ENCODE results near the gene SPON1. TPM values are rescaled to one million over a fixed set of nuclear protein-coding genes. Genes with fewer than 3 reads are reported as not detected.

Gene SPON1
- total and polyA plus RNA-seq, 2 donors, result 1.6 to 3.6 TPM

DNA sequence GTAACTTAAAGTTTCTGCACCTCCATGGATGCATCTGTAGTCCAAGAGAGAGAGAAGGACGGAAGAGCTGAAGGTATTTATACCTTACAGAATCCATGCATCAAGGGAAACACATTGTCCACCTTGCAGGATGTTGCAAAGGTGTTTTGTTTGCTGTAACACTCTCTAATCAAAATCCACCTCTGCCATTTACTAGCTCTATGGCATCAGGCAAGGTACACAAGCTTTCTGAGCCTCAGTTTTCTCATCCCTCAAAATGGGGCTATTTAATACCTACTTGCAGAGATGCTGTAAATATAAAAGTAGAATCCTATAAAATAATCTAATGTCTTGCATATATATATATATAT, 21.6 kb upstream of the SPON1 start:
- no peaks in the 10 kb centered on the region for H3K27me3 ChIP-seq (ENCODE audit: control insufficient read depth in 2 of 2, insufficient read depth in 1 of 2, low read length in 1 of 2)
- no peak for DNase-seq (ENCODE audit: low read depth in 6 of 9, low spot score in 9 of 9)
- 62% methylated on average over 1 of the region's 1 CpG for WGBS

GRCh38 chr11:13941775-13942174, 20.7 kb upstream of the SPON1 start:
- no peaks in the 10 kb centered on the region for H3K36me3 ChIP-seq (ENCODE audit: control insufficient read depth in 2 of 2, insufficient read depth in 2 of 2, low read length in 1 of 2)
- H3K9me3 ChIP-seq (ENCODE audit: control insufficient read depth in 2 of 2, insufficient read depth in 1 of 2, low read length in 1 of 2), result no peaks in the 10 kb centered on the region
- no peaks in the 10 kb centered on the region for H3K27me3 ChIP-seq (ENCODE audit: control insufficient read depth in 2 of 2, insufficient read depth in 1 of 2, low read length in 1 of 2)
- no peak overlapping the region for H3K27ac ChIP-seq (ENCODE audit: low read depth in 1 of 2, low read length in 1 of 2)
- no peak for DNase-seq (ENCODE audit: low read depth in 6 of 9, low spot score in 9 of 9)
- no peak overlapping the region for H3K4me3 ChIP-seq (ENCODE audit: low read length in 2 of 2)
- 100% methylated on average over 1 of the region's 1 CpG for WGBS
- peaks cover 0 to 2% of the 10 kb centered on the region in 2 donors for H3K4me1 ChIP-seq (ENCODE audit: control insufficient read depth in 2 of 2, insufficient read depth in 2 of 2, low read length in 2 of 2)

More for the DNA sequence above, 21.6 kb upstream of the SPON1 start:
- Histone ChIP-seq H3K4me3 (ENCODE audit: low read length in 2 of 2) (no peak overlapping the region), H3K9me3 (ENCODE audit: control insufficient read depth in 2 of 2, insufficient read depth in 1 of 2, low read length in 1 of 2) (no peaks in the 10 kb centered on the region), H3K27ac (ENCODE audit: low read depth in 1 of 2, low read length in 1 of 2) (no peak overlapping the region), H3K4me1 (ENCODE audit: control insufficient read depth in 2 of 2, insufficient read depth in 2 of 2, low read length in 2 of 2) (peaks cover 0 to 2% of the 10 kb centered on the region in 2 donors), H3K36me3 (ENCODE audit: control insufficient read depth in 2 of 2, insufficient read depth in 2 of 2, low read length in 1 of 2) (no peaks in the 10 kb centered on the region)

DNA sequence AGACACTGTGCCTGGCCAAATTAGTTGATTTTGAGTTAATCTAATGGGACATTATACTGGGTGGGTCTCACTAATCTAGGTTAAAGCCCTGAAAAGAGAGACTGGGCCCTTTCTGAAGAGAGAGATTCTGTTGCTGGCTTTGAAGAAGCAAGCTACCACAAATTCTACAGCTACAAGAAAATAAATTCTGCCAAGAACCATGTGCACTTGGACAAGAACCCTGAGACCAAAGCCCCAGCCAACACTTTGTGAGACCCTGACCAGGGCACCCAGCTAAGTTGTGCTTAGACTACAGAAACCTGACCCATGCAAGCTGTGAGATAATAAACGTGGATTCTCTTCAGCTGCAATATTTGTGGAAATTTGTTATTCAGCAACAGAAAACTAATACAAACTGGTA, 20.1 kb upstream of the SPON1 start:
- no peak overlapping the region for H3K4me3 ChIP-seq (ENCODE audit: low read length in 2 of 2)
- no peaks in the 10 kb centered on the region for H3K27me3 ChIP-seq (ENCODE audit: control insufficient read depth in 2 of 2, insufficient read depth in 1 of 2, low read length in 1 of 2)
- no peaks in the 10 kb centered on the region for H3K36me3 ChIP-seq (ENCODE audit: control insufficient read depth in 2 of 2, insufficient read depth in 2 of 2, low read length in 1 of 2)
- no peak overlapping the region for H3K27ac ChIP-seq (ENCODE audit: low read depth in 1 of 2, low read length in 1 of 2)
- no peak for DNase-seq (ENCODE audit: low read depth in 6 of 9, low spot score in 9 of 9)
- WGBS, result 98% methylated on average over 1 of the region's 1 CpG
- no peaks in the 10 kb centered on the region for H3K9me3 ChIP-seq (ENCODE audit: control insufficient read depth in 2 of 2, insufficient read depth in 1 of 2, low read length in 1 of 2)
- peaks cover 0 to 2% of the 10 kb centered on the region in 2 donors for H3K4me1 ChIP-seq (ENCODE audit: control insufficient read depth in 2 of 2, insufficient read depth in 2 of 2, low read length in 2 of 2)

DNA sequence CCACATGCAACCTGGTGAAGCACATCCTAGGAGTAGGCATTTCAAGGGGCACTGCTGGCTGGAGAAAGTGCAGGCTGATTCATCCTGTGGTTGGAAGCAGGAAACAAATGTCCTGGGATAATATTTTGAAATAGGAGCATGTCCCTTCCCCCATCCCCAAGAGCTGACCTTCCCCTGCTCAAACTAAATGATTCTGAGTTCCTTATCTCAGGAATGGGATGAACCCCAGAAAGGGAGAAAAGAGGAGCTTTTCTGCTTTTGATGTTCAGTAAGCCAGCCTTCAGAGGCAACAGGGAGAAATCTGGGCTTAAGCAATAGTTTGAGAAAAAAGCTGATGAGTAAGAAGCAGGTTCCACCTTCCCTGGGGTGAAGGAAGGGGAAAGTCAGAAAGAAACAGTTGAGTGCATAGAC, 19.5 kb upstream of the SPON1 start:
- no peak overlapping the region for H3K27ac ChIP-seq (ENCODE audit: low read depth in 1 of 2, low read length in 1 of 2)
- peaks cover 0 to 2% of the 10 kb centered on the region in 2 donors for H3K4me1 ChIP-seq (ENCODE audit: control insufficient read depth in 2 of 2, insufficient read depth in 2 of 2, low read length in 2 of 2)

GRCh38 chr11:13944016-13944415, 18.5 kb upstream of the SPON1 start:
- 89% methylated on average over 3 of the region's 3 CpGs for WGBS
- H3K36me3 ChIP-seq (ENCODE audit: control insufficient read depth in 2 of 2, insufficient read depth in 2 of 2, low read length in 1 of 2), result no peaks in the 10 kb centered on the region
- H3K4me1 ChIP-seq (ENCODE audit: control insufficient read depth in 2 of 2, insufficient read depth in 2 of 2, low read length in 2 of 2), result peaks cover 0 to 2% of the 10 kb centered on the region in 2 donors
- no peak overlapping the region for H3K27ac ChIP-seq (ENCODE audit: low read depth in 1 of 2, low read length in 1 of 2)
- H3K27me3 ChIP-seq (ENCODE audit: control insufficient read depth in 2 of 2, insufficient read depth in 1 of 2, low read length in 1 of 2), result no peaks in the 10 kb centered on the region
- no peak for DNase-seq (ENCODE audit: low read depth in 6 of 9, low spot score in 9 of 9)
- H3K4me3 ChIP-seq (ENCODE audit: low read length in 2 of 2), result no peak overlapping the region
- no peaks in the 10 kb centered on the region for H3K9me3 ChIP-seq (ENCODE audit: control insufficient read depth in 2 of 2, insufficient read depth in 1 of 2, low read length in 1 of 2)

More for the DNA sequence above, 19.5 kb upstream of the SPON1 start:
- H3K9me3 ChIP-seq (ENCODE audit: control insufficient read depth in 2 of 2, insufficient read depth in 1 of 2, low read length in 1 of 2), result no peaks in the 10 kb centered on the region
- no peak overlapping the region for H3K4me3 ChIP-seq (ENCODE audit: low read length in 2 of 2)
- no peaks in the 10 kb centered on the region for H3K27me3 ChIP-seq (ENCODE audit: control insufficient read depth in 2 of 2, insufficient read depth in 1 of 2, low read length in 1 of 2)
- no peaks in the 10 kb centered on the region for H3K36me3 ChIP-seq (ENCODE audit: control insufficient read depth in 2 of 2, insufficient read depth in 2 of 2, low read length in 1 of 2)
- no peak for DNase-seq (ENCODE audit: low read depth in 6 of 9, low spot score in 9 of 9)

DNA sequence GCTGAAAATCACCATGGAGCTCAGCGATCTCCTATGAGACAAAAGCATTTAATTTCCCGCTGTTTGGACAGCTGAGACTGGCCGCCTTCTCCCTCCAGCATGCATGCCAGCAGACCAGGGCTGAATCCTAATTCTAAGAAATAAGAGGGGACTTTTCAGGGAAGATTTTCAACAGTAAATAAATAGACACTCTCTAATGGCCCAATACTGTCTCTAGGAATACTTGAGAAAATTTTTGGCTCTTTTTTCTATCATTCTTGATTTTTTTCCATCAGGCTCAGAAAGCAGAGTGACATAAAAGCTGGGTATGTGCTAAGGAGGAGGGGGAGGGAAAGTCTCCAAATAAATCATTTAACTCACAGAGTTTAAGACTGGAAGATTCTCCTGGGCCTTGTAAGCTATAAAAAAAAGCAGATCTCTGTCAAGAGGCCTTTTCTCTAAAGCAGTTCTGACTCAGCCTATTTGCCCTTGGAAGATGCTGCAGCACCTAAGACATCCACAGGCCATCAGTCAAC, 17.6 kb upstream of the SPON1 start:
- no peak overlapping the region for H3K27ac ChIP-seq (ENCODE audit: low read depth in 1 of 2, low read length in 1 of 2)
- H3K9me3 ChIP-seq (ENCODE audit: control insufficient read depth in 2 of 2, insufficient read depth in 1 of 2, low read length in 1 of 2), result no peaks in the 10 kb centered on the region
- H3K27me3 ChIP-seq (ENCODE audit: control insufficient read depth in 2 of 2, insufficient read depth in 1 of 2, low read length in 1 of 2), result no peaks in the 10 kb centered on the region
- no peak overlapping the region for H3K4me3 ChIP-seq (ENCODE audit: low read length in 2 of 2)
- DNase-seq (ENCODE audit: low read depth in 6 of 9, low spot score in 9 of 9), result no peak
- H3K36me3 ChIP-seq (ENCODE audit: control insufficient read depth in 2 of 2, insufficient read depth in 2 of 2, low read length in 1 of 2), result no peaks in the 10 kb centered on the region
- peaks cover 0 to 2% of the 10 kb centered on the region in 2 donors for H3K4me1 ChIP-seq (ENCODE audit: control insufficient read depth in 2 of 2, insufficient read depth in 2 of 2, low read length in 2 of 2)
- 96% methylated on average over 3 of the region's 3 CpGs for WGBS

DNA sequence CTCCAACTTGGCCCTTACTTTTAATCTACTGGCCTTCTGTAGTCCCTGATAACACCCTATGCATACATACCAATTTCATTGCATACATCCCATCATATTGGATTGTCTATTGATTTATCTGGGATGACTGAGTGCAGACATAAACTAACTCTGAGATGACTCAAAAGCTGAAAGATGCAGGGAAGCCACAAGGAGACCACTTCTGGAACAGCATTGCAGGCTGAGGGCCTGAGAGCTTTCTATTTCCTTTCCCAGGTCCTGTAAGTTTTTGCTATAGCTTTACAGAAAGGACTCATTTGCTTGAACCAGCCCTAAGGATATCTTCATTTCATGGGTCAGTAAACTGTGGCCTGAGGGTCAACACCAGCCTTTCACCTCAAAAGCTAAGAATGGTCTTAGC, 15.1 kb upstream of the SPON1 start:
- Histone ChIP-seq H3K4me1 (ENCODE audit: control insufficient read depth in 2 of 2, insufficient read depth in 2 of 2, low read length in 2 of 2) (no peaks in the 10 kb centered on the region), H3K27ac (ENCODE audit: low read depth in 1 of 2, low read length in 1 of 2) (no peak overlapping the region), H3K36me3 (ENCODE audit: control insufficient read depth in 2 of 2, insufficient read depth in 2 of 2, low read length in 1 of 2) (no peaks in the 10 kb centered on the region), H3K27me3 (ENCODE audit: control insufficient read depth in 2 of 2, insufficient read depth in 1 of 2, low read length in 1 of 2) (no peaks in the 10 kb centered on the region), H3K4me3 (ENCODE audit: low read length in 2 of 2) (no peak overlapping the region), H3K9me3 (ENCODE audit: control insufficient read depth in 2 of 2, insufficient read depth in 1 of 2, low read length in 1 of 2) (no peaks in the 10 kb centered on the region)
- no peak for DNase-seq (ENCODE audit: low read depth in 6 of 9, low spot score in 9 of 9)

GRCh38 chr11:13949876-13950275, 12.6 kb upstream of the SPON1 start:
- 94% methylated on average over 2 of the region's 2 CpGs for WGBS
- no peak overlapping the region for H3K4me3 ChIP-seq (ENCODE audit: low read length in 2 of 2)
- no peak overlapping the region for H3K27ac ChIP-seq (ENCODE audit: low read depth in 1 of 2, low read length in 1 of 2)
- no peaks in the 10 kb centered on the region for H3K36me3 ChIP-seq (ENCODE audit: control insufficient read depth in 2 of 2, insufficient read depth in 2 of 2, low read length in 1 of 2)
- no peaks in the 10 kb centered on the region for H3K27me3 ChIP-seq (ENCODE audit: control insufficient read depth in 2 of 2, insufficient read depth in 1 of 2, low read length in 1 of 2)
- no peaks in the 10 kb centered on the region for H3K4me1 ChIP-seq (ENCODE audit: control insufficient read depth in 2 of 2, insufficient read depth in 2 of 2, low read length in 2 of 2)
- DNase-seq (ENCODE audit: low read depth in 6 of 9, low spot score in 9 of 9), result no peak
- H3K9me3 ChIP-seq (ENCODE audit: control insufficient read depth in 2 of 2, insufficient read depth in 1 of 2, low read length in 1 of 2), result no peaks in the 10 kb centered on the region

GRCh38 chr11:13952221-13952620, 10.3 kb upstream of the SPON1 start:
- H3K4me1 ChIP-seq (ENCODE audit: control insufficient read depth in 2 of 2, insufficient read depth in 2 of 2, low read length in 2 of 2), result no peaks in the 10 kb centered on the region
- DNase-seq (ENCODE audit: low read depth in 6 of 9, low spot score in 9 of 9), result no peak
- WGBS, result 98% methylated on average over 1 of the region's 1 CpG
- H3K27me3 ChIP-seq (ENCODE audit: control insufficient read depth in 2 of 2, insufficient read depth in 1 of 2, low read length in 1 of 2), result peaks cover 0 to 6% of the 10 kb centered on the region in 2 donors
- H3K36me3 ChIP-seq (ENCODE audit: control insufficient read depth in 2 of 2, insufficient read depth in 2 of 2, low read length in 1 of 2), result no peaks in the 10 kb centered on the region
- no peak overlapping the region for H3K27ac ChIP-seq (ENCODE audit: low read depth in 1 of 2, low read length in 1 of 2)
- H3K9me3 ChIP-seq (ENCODE audit: control insufficient read depth in 2 of 2, insufficient read depth in 1 of 2, low read length in 1 of 2), result no peaks in the 10 kb centered on the region
- H3K4me3 ChIP-seq (ENCODE audit: low read length in 2 of 2), result no peak overlapping the region

GRCh38 chr11:13952668-13953067, 9.9 kb upstream of the SPON1 start:
- H3K4me1 ChIP-seq (ENCODE audit: control insufficient read depth in 2 of 2, insufficient read depth in 2 of 2, low read length in 2 of 2), result no peaks in the 10 kb centered on the region
- no peaks in the 10 kb centered on the region for H3K9me3 ChIP-seq (ENCODE audit: control insufficient read depth in 2 of 2, insufficient read depth in 1 of 2, low read length in 1 of 2)
- no peak overlapping the region for H3K27ac ChIP-seq (ENCODE audit: low read depth in 1 of 2, low read length in 1 of 2)
- peaks cover 0 to 9% of the 10 kb centered on the region in 2 donors for H3K27me3 ChIP-seq (ENCODE audit: control insufficient read depth in 2 of 2, insufficient read depth in 1 of 2, low read length in 1 of 2)
- H3K36me3 ChIP-seq (ENCODE audit: control insufficient read depth in 2 of 2, insufficient read depth in 2 of 2, low read length in 1 of 2), result no peaks in the 10 kb centered on the region
- 94% methylated on average over 4 of the region's 4 CpGs for WGBS
- no peak for DNase-seq (ENCODE audit: low read depth in 6 of 9, low spot score in 9 of 9)
- no peak overlapping the region for H3K4me3 ChIP-seq (ENCODE audit: low read length in 2 of 2)

All from thymus (tissue), 11 donors.